Cortex of kidney (tissue), 1 donor: ENCODE results near the gene CLN6.
"Not testable (repeated sequence)": the region's sequence is repeated elsewhere in the genome, so short reads cannot be mapped to it uniquely, and the experiment has no call there.

Experiments used
- DNase-seq: peaks from one replicate; lab custom pipeline; 2025; lab: John Stamatoyannopoulos, UW

The CLN6 gene

DNA sequence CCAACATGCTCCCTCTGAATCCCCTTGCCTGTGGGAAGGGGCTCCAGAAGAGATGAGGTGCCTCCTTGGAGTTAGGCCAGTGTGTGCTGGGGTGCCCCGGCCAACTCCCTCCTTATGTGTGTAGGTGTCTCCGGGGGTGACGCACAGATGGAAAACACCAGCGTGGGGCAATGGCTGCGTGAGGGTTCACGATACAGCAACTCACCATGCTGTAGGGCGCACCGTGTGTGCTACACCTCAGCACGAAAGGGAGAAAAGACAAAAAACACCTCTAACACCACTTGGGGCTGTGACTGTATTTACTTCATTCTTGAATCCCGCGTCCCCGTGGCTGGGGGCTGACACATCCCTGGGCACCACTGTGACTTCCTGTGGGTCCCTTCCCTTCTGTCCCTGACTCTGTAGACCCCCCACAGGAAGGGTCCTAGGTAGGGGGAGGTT is 22.8 kb downstream of the CLN6 start:
- no peak for DNase-seq

- no peak for DNase-seq
These were observed 23.5 kb downstream of the CLN6 start for GRCh38 chr15:68205954-68206539.

DNA sequence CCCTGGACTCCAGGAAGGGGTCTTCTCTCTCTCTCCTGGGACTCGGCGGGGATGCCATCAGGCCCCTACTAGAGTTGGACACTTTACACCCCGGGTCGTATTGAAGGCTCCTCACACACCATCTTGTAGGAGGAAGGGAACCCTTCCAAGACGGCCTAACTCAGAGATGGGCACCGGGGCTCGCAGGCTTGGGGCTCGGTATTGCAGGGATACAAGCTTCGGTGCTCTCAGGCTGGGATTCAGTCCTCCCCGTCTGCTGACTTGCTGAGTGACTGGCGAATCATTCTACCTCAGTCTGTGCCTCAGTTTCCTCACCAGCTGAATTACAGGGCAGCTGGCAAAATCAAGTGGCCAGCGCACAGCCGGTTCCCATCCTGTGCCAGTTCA is 24.0 kb downstream of the CLN6 start:
- no peak for DNase-seq

DNA sequence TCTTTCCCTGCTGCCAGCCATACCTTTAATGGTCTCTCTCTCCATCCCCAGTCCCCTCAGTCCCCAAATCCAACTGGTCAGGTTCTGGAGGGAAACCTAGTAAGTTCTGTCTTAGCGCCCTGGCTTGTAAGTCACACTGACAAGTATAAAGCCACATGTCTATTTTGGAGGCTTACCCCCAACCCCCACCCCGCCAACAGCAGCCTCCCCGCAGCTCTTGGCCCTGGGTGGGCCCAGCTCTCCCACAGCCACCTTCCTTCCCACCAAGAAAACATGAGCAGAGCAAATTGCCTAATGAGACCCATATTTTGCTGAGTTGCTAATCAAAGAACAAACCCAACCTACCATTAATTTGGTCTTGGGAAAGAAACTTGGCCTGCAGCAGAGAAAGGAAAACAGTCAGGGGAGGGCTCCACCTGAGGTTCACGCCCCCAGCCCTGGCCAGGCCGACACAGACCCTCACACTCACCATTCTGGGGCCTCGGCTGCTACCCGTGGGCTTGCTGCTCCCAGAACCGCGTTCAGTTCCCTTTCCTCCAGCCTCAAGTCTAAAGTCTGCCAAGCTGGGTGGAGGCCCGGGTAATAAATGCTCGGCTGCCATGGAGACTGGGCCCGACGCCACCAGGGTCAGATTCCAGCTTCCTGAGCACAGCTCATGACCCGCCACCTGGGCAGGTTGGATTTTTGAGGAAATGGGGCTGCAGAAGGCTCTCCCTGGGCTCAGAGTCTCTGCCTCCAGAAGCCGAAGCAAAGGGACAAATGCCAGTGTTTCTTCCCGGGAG is 24.6 kb downstream of the CLN6 start, which contains the start of gene CALML4:
Gene CALML4 (minus strand): TSS at position 557 of the 782 bp plus-strand sequence. CDS start 85 bp downstream, at position 472.
- no peak for DNase-seq

- DNase-seq: no peak
These were observed 25.2 kb downstream of the CLN6 start for GRCh38 chr15:68204361-68204760.

GRCh38 chr15:68203956-68204355 is 25.6 kb downstream of the CLN6 start:
- no peak for DNase-seq

- no peak for DNase-seq
These were observed 26.0 kb downstream of the CLN6 start for GRCh38 chr15:68203486-68203885.

- not testable (repeated sequence) for DNase-seq
These were observed 26.5 kb downstream of the CLN6 start for GRCh38 chr15:68202994-68203393.

DNA sequence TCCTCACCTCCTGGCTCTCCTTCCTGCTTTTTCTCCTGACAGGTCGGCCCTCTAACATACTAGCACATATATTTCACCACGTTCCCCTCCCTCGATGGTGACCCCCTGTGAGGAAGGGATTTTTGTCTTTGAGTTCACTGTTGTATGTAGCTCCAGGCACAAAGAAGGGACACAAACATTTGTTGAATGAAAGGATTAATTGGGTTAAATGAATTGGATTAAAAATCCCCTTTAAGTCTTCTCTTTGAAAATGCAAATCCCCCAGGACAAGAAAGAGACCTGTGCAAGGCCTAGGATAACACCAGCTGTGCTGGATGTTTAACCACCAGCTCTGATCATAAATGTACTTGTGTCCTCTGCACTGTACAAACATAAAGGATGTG is 27.7 kb downstream of the CLN6 start:
- DNase-seq: no peak

DNA sequence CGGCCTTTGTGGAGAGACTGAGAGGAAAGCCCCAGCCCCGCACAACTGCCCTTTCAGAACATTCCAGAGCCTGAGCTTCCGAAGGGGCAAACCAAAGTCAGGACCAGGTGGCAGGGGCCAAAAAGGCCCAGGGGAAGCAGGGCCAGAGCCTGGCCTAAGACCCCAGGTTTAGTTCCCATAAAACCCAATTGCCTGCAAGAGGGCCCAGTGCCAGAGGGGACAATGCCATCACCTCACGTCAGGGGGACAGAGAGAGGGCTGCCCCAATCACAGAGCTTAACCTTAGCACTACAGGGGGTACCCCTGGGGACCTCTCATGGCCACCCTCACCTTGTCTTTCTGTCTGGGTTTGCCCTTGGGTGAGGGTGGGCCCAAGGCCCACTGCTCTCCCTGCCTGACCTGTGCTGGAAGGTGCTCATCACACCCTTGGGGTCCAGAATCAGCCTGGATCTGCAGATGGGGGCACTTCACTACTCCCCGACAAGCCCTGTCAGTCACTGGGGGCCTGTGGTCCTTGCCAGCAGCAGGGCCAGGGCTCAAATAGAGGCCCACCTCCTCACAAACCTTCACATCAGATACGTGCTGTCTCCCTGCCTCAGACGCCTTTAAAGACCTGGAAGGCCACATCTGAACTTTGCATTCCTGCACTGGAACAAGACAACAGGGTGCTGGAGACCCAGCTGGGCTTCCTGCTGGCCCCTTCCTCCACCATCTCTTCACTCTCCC is 28.2 kb downstream of the CLN6 start:
- DNase-seq: no peak

- DNase-seq: no peak
These were observed 29.3 kb downstream of the CLN6 start for GRCh38 chr15:68200016-68200861.

- no peak for DNase-seq
These were observed 30.2 kb downstream of the CLN6 start for GRCh38 chr15:68199340-68199739.

DNA sequence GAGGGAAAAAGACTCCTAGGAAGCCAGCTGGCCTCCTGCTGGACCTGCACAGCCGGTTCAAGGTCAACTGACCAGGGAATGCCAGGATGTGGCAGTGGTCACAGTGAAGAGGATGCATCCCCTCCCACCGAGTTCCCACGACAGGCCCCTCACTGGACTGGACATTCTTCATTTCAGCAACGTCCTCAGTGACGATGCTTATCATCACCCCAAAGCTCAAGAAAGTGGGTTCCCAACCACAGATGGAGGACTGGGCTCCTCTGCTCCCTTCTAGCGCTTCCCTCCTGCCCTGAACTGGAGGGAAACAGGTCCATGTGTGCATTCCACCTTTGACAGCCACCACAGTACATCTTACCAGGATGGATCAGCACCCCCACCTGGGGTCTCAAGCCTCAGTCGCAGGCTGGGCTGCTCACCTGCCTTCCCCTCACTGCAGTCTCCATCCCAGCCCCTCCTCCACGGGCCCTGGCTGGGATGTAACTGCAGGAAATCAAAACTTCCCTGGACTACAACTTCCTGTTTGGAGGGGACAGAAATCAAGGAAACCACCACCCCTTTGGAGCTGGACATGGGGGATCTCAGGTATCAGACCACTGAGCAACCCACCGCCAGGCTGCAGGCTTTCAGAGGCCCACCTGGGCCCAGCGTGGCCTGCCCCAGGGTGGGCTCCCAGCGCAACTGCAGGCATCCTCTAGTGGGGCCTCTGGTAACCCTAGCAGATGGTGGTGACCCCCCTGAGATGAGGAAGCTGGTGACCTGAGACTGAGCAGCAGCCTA is 31.7 kb downstream of the CLN6 start:
- no peak for DNase-seq

- no peak for DNase-seq
These were observed 32.4 kb downstream of the CLN6 start for GRCh38 chr15:68197170-68197492.

- no peak for DNase-seq
These were observed 32.9 kb downstream of the CLN6 start for GRCh38 chr15:68196445-68197169.

DNA sequence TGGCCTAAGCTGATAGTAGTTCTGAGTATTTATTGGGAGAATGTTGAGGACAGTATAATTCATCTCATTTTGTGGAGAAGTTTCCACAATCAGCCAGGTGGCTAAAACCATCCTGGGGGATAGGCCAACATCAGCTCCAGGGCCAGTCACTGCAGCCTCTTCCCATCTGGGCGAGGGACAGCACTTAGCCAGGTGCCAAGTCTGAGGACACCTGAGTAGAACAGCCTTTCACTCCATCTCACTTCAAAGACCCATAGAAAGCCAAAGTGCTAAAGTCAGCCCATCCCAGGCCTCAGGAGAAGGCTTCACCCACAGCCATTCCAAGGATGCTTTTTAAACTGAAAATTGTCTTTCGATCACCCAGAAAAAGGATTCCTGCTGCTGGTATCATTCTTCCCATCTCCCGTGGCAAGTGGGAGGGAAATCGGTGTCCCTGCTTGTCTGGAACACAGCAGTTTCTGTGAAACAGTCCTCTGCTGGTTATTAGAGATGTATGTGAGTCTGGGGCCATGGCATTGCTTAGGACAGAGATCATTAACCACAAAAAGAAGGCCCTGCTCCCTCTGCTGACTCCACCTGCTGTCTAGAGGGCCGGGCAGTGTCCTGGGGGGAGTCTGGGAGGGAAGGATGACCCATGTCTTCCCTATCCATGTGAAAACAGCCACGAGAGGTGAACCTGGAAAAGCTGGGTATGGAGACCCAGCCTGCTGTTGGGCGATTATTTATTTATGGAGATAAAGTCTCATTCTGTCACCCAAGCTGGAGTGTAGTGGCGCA is 34.0 kb downstream of the CLN6 start:
- DNase-seq: no peak

GRCh38 chr15:68192804-68193486 is 36.6 kb downstream of the CLN6 start:
- no peak for DNase-seq

DNA sequence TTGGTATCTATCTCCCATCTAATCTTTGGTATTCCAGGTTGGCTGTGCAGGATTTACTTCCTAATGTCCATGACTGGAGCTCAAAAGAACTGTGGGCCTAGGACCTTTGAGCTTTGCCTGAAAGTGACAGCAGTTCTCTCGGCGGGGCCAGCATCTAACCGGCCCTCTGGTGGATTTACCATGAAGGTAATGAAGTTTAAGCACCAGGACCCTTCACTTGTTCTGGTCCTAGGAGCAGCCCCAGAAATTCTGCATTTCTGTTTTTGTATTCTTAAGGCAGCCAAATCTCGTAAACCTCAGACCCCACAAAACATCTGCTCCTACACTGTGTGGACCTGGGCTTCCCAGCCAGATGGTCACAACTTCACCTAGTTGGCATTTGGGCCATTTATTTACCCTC is 37.4 kb downstream of the CLN6 start:
- DNase-seq: no peak

DNA sequence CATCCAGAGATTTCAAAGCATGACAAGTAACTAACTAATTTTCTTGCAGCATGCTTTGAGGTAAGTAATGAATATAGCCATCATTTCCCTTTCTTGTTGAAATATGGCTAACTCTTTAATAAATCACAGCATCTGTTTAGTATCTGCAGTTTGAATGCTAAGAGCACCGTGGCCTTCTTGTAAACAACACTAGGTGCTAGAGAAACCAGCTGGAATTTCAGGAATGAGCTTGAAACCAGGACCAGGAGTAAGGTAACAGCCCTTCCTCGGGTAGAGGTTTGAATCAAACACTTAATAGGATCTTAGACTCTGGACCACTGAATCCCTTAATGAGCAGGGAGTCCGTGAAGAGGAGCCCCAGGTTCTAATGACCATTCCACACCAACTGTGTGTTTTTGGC is 38.0 kb downstream of the CLN6 start:
- no peak for DNase-seq
